ENCODE measurements around the gene PLOD1.

DNA sequence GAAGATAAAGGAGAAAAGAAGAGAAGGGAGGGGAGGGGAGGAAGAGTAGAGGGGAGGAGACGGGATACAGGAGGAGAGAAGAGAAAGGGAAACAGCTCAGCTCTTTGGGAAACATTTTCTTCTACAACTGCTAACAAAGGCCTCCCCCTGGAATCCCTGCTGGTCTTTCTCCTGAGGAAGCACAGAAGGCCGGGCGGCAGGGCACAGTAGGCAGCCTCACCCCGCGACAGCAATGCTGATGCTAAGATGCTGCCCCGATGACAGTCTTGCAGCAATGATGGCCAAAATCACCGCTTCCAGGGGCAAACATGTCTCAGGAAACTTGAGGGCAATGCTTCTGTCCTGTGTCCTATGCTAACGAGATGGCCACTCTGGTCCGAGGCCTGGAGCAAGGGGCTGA is 13.5 kb upstream of the PLOD1 start:
- TF ChIP-seq, protein P1, sequence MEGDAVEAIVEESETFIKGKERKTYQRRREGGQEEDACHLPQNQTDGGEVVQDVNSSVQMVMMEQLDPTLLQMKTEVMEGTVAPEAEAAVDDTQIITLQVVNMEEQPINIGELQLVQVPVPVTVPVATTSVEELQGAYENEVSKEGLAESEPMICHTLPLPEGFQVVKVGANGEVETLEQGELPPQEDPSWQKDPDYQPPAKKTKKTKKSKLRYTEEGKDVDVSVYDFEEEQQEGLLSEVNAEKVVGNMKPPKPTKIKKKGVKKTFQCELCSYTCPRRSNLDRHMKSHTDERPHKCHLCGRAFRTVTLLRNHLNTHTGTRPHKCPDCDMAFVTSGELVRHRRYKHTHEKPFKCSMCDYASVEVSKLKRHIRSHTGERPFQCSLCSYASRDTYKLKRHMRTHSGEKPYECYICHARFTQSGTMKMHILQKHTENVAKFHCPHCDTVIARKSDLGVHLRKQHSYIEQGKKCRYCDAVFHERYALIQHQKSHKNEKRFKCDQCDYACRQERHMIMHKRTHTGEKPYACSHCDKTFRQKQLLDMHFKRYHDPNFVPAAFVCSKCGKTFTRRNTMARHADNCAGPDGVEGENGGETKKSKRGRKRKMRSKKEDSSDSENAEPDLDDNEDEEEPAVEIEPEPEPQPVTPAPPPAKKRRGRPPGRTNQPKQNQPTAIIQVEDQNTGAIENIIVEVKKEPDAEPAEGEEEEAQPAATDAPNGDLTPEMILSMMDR (IDR thresholded peaks at IDR 0.05; ENCODE audit: low read depth, low read length, missing input control), result no peak
- no peak for TF ChIP-seq RXRA (IDR thresholded peaks at IDR 0.05)
- TF ChIP-seq TAF1 (conservative IDR thresholded peaks at IDR 0.05), result no peak
- no peak for TF ChIP-seq RAD21 (IDR thresholded peaks at IDR 0.05)
- TF ChIP-seq, protein P2, sequence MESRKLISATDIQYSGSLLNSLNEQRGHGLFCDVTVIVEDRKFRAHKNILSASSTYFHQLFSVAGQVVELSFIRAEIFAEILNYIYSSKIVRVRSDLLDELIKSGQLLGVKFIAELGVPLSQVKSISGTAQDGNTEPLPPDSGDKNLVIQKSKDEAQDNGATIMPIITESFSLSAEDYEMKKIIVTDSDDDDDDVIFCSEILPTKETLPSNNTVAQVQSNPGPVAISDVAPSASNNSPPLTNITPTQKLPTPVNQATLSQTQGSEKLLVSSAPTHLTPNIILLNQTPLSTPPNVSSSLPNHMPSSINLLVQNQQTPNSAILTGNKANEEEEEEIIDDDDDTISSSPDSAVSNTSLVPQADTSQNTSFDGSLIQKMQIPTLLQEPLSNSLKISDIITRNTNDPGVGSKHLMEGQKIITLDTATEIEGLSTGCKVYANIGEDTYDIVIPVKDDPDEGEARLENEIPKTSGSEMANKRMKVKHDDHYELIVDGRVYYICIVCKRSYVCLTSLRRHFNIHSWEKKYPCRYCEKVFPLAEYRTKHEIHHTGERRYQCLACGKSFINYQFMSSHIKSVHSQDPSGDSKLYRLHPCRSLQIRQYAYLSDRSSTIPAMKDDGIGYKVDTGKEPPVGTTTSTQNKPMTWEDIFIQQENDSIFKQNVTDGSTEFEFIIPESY (IDR thresholded peaks at IDR 0.05), result no peak
- TF ChIP-seq YY1 (IDR thresholded peaks at IDR 0.05), result no peak
